COLO829 (cell line): ENCODE results near the gene ACTL8.

ENCODE experiments used
- DNase-seq: peaks from one replicate; pipeline ENCODE4 v3.0.0; 2012; ENCODE audit warnings: low spot score

ACTL8 gene

DNA sequence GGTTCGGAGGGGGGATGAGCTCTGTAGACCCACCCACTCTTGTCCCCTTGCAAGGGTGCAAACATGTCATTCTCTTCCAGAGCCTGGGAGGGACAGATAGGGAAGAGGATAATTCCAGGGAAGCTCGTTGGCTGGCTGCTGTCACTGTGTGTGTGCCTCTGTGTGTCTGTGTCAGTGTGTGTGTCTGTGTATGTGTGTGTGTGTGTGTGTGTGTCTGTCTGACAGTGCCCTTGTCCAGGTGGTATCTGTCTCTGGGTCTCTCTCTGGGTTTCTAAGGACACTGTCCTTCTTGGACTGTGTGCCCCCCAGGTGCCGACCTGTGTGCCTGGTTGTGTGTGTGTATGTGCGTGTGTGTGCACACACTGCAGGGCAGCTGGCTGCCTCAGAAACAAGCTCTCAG, 90.5 kb downstream of the ACTL8 start:
- DNase-seq: no peak

DNA sequence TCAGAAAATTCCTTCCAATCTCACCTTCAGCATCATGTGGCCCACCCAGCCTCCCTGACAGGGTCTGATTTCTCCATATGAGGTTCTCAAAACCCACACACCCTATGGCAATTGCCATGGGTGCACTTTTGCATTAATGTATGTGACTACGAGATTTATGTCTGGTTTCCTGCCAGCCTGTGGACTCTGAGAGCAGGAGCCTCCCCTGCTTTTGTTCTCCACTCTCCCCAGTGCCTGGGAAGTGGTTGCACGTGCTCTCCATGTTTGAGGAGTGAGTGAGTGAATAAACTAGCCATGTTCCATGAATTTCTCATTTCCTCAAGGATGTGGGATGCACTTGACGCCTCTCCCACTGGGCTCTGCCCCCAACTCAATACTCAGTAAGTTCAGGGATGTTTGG, 91.2 kb downstream of the ACTL8 start:
- DNase-seq: no peak

DNA sequence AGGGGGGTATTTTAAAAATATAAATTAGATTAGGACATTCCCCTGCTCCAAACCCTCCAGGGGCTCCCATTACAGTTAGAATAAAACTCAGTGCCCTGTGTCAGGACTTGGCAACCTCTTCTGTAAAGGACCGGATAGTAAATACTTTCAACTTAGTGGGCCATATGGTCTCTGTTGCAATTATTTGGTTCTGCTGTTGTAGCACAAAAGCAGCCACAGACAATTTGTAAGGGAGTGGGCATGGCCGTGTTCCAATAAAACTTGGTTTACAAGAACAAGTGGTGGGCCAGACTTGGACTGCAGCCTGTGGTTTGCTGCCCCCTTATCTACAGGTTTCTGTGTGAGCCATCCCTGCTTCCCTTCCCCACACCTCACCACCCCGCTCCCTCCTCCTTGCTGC, 92.0 kb downstream of the ACTL8 start:
- no peak for DNase-seq

DNA sequence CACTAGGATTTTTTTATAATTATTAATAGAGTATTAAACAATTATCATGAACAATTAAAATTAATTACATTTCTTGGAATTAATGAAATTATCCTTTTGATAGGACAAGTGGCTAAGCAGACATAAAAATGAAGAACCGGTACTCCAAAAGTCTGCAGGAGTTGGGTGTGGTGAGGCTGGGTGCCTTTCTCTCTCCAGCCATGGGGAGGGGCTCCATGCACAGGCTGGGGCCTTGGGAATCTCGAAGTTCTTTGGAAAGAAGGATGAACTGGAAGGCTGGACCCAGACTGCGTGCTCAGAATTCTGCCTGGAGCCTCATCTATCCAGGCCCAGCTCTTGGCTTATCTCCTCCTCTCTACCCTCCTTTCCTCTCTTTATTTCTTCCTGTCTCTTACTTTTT, 94.1 kb downstream of the ACTL8 start:
- DNase-seq: no peak

DNA sequence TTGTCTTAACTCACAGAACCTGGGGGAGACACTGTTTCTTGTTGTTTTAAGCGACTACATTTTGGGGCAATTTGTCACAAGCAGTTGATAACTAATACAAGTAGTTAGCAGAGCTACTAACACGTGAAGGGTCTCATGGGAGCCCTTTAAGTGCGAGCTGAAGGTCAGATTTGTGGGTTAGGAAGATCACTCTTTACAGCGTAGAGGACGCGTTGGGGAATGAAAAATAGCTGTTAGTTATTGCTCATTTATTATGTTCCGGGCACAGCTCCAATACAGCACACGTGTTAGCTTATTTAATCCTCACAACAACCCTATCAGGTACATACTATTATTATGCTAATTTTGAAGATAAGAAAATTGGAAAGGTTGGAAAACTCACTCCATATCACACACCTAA, 95.9 kb downstream of the ACTL8 start:
- DNase-seq: no peak

DNA sequence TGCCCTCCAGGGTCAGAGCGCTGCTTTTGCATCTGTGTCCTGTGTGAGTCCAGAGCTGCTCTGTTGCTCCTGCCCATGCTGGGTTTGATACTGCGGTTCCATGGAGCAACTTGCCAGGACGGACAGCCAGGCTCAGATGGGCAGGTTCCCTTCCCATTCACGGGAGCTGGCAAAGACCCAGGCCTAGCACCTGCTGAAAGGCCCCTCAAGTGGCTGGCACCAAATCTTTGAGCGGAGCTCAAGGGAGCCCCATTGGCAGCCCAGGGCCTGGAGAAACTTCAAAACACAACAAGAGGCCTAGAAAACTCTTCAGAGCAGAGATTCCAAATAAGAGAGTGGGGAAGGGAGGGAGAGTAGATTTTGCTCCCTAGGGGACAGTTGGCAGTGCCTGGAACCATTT, 97.2 kb downstream of the ACTL8 start:
- no peak for DNase-seq

DNA sequence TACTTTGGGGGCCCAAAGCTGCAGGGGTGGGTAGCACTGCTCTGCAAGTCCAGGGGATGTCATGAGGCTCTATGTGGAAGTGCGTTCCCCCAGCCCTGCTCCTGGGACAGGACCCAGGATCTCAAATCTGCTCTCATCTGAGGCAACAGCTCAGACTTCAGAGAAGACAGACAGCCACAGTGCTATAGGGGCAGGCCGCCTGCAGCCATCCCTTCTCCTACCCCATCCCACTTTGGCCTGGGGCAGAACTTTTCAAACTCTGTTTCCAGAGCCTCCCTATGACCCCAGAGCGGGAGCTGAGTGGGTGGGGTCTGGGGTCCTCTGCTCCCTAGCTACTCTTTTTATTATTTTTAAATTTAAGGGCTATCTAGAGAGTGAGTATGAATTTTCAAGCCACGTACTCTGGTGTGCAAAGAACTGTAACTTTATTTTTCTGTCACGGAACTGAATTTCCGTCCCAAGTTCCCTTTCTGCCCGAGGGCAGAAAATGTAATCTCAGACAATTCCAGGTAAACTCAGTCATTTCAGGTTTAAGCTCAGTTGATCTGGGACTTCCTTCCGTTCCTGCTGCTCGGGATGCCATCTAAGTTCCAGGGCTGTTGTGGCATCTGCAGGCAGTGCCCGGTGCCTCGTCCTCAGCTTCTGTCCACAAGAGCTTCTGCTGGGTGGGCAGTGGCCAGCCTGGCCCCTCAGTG, 98.3 kb downstream of the ACTL8 start:
- no peak for DNase-seq

DNA sequence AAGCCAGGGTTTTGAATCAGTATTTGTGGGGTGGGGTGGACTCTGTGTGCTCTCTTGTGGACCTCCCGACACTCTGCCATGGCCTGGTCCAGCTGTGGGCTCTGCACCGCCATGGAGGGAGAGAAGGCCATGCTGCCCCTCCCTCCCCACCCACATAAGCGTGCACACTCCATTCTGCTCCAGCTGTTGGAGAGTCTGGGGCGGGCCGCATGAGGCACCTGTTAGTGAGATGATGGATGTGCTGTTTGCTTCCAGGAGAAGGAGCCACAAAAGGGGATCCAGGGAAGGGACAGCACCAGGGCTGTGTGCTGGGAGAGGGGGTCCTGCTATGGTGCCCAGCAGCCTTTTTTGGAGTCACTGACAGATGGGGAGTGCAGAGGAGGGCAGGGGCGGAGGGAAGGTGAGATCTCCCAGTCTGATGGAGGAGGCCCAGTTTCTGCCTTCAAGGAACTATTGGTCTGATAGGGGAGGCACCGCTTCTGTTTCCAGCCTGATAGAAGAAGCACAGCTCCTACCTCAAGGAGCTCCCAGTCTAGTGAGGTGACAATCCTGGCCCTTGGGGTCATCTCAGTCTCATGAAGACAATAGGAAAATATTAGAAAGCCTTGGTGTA, 101.5 kb downstream of the ACTL8 start:
- no peak for DNase-seq

DNA sequence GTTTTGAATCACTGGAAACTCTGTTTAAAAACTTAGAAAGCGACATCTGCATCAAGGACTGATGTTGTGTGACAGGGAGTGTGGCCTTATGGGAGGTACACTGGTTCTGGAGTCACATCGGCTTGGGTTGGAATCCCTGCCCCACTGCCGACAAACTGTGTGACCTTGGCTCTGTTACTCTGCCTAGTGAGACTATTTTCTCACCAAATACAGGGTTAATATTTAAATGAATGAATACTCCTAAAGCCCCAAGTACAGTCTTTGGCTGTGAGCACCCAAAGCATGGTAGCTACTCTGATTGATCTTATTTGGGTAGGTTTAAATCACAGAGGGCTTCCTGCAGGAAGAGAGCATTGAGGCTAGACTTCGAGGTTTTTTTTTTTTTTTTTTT, 102.0 kb downstream of the ACTL8 start:
- DNase-seq: no peak

DNA sequence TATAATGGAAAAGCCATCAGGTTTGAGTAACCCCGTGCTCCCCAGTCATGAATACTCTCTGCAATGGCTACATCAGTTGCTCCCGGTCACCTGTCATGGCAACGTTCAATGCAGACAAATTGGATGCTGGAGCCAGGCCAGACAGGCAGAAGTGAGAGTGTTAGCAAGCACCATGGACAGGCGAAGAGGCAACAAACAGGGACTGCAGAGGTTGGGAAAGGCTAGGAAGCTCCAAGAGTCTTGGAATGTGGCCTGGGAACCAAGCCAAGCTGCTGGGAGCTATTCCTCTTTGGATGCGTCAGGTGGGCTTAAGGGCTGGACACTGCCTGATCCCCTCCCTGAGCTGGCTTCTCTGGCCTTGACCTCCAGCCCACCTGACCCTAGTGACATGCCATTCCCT, 102.9 kb downstream of the ACTL8 start:
- no peak for DNase-seq

DNA sequence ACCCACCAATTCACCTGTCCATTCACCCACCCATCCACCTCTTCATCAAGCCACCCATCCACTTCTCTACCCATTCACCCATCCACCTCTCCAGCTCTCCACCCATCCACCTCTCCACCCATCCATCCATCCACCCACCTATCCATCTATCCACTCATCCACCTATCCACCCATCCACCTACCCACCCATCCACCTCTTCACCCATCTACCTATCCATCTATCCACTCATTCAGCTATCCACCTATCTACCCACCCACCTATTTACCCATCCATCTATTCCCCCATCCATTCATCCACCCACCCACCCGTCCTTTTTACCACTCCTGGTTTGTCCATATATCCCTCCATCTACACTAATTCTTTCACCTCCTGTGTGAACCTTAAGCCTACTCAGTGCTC, 105.7 kb downstream of the ACTL8 start:
- no peak for DNase-seq

DNA sequence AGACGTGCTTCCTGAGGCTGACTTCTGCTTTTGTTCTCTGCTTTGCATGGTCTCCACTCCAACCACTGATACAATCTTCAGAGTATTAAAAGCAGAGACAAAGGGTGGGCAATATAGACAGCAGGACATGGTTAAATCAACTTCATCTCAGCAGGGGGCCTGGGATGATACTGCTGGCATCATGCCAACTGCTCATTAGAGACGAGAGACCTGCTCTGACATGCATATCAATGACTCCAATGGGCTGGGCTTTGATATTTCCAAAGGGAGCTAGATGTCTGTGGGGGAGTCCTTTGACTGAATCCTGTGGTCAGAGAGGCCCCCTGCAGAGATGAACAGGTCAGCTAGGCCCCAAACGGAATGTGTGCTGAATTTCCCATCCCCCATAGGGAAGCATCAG, 106.6 kb downstream of the ACTL8 start:
- no peak for DNase-seq

DNA sequence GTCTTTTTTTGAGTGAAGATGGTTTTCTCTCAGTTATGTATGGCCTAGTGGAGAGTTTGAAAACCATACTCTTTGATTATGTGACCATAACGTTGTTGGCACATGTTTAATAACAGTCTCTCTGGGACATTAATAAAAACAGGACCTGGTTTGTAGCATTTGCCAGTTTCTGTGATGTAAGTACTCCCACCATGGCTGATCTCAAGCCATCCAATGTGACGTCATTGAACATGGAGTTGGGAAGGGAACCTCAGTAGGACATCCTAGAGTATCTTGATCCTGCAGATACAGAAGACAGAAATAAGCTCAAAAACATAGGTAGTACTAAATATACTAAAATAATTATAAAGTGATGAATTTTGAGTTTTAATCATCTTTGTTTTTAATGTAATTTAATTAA, 107.0 kb downstream of the ACTL8 start:
- no peak for DNase-seq

DNA sequence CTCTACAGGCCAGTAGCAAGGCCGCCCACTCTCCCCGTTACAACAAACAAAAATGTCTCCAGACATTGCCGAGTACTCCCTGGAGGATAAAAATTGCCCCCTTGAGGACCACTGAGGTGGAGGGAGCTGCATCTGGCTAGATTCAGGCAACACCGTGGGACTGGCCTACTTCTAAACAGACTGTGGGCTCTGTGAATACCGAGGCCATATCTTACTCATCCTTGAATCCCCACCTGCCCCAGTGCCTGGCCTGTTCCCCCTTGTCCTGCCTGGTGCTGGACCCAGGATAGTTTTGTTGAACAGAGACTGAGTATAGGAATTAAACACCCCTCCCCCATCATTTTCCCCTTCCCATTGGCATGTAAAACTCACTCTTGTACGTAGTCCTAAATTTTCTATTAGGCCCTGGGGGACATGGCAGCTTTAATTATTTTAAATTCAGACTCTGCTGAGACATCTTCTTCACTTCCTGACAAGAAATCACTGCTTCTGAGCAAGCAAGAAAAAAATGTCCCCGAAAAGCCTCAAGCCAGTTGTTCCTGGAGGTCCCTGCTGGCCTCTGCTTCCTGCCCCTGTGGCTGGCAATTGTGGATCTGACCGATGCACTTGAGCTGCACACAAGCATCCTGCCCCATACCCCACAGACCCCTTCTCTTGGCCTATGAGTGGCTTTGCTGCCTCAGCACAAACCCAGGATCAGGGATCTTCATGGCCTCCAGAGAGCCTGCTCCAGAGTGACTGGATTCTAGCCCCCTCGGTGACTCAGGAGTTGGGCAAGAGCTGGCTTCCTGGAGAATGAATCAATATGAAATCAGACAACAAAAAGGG, 111.0 kb downstream of the ACTL8 start:
- no peak for DNase-seq

DNA sequence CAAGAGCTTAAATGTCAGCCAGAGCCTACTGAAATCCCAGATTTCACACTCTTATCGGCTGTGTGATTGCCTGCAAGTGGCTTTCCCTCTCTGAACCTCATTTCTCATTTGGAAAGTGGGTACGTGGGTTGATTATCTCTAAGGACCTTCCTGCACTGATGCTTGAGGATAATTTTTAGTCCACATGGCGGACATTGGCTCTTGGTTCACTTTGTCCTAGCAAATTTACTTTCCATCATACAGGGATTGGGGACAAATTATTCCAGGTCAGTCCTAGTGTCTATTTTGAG, 111.6 kb downstream of the ACTL8 start:
- DNase-seq: no peak

DNA sequence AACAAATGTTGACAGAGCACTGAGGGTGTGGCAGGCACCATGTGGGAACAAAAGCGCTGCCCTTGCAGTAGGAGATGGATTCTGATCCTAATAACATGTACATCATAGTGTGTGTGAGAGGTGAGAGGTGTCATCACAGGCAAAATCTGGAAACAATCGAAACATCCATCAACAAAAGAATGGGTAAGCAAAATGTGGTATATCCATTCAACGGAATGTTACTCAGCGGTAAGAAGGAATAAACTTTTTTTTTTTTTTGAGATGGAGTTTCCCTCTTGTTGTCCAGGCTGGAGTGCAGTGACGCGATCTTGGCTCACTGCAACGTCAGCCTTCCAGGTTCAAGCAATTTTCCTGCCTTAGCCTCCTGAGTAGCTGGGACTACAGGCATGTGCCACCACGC, 112.3 kb downstream of the ACTL8 start:
- DNase-seq: no peak

DNA sequence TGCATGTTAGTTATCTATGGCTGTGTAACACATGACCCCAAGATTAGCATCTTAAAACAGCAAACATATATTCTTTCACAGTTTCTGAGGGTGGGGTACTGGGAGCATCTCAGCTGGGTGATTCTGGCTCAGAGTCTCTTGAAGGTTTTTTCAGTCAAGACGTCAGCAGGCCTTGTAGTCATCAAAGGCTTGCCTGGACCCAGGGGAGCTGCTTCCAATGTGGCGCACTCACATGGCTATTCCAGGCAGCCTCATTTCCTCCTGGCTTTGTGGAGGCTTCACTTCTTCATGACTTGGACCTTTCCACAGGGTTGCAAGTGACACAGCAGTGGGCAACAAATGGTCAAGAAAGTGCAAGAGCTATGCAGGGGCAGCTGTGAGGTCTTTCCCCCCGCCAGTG, 114.7 kb downstream of the ACTL8 start:
- no peak for DNase-seq

DNA sequence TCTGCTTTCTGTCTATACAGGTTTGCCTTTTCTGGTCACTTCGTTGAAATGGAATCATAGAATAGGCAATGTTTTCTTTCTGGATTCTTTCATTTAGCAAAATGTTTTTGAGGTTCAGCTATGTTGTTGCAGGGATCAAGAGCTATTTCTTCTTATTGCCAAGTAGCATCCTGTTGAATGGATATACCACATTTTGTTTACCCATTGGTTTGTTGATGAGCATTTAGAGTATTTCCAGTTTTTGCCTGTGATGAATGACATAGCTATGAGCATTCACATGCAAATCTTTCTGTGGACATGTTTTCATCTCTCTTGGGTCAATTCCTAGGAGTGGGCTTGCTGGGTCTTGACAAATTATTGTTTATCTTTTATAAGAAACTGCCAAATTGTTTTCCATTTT, 115.5 kb downstream of the ACTL8 start:
- no peak for DNase-seq

DNA sequence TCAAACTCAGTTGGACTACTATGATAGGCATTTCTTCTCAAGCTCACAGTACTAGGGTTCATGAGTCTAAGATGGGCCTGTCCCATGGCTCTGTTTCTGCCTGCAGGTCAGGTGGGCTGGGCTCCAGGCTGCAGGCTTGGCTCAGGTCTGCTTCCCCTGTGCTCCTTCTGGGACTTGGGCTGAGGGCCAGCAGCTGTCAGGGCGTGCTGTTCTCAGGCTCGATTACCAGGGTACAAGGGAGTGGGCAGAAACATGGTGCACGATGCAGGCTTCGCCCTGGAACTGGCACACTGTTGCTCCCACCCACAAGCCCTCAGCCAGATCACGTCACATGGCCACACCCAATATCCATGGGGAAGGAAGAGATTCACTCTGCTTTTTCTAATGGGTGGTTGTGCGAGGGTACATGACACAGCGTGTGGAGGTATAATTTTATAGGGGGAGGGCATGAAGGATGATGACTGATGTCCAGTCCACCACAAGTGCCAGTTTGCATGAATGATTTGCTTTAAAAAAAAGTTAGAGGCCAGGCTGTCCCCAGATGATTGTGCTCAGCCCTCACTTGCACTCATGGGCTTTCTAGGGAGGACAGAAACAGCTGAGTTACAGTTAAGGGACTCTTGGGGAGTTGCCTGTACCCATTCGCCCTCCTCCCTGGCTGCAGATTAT, 118.0 kb downstream of the ACTL8 start:
- no peak for DNase-seq

DNA sequence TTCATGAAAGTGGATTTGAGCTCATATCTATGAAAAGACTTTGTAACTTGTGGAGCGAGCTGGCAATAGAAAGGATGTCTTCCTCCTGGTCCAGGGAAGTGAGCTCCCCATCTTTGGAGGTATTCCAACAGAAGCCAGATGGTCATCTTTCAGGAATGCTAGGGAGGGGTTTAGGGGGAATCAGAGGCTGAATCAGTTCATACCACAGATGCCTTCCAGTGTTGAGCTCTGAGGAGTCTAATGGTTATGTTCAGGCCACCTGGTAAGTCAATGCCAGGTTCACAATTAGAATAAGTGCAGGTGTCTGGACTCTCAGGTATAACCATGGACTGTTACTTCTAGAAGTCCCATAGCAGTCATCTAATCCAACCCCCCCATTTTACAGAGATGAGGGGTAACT, 119.1 kb downstream of the ACTL8 start:
- DNase-seq: no peak

DNA sequence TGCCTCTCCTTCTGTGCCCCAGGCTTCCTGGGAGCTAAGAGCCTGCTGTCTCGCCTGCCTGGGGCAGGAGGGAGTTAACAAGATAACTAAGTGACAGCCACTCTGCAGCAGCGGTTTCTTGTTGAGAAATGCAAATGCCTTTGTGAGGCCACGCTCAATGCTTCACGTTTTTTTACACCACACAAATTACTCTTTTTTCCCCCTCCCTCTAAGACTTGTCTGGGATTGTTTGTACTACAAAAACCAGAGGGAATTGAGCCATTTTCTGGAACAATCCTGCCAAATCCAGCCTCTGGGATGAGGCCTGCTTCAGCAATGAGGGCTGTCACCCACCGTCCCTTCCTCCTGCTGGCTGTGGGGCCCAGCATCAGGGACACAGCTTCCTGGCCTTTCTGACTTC, 119.6 kb downstream of the ACTL8 start:
- no peak for DNase-seq

DNA sequence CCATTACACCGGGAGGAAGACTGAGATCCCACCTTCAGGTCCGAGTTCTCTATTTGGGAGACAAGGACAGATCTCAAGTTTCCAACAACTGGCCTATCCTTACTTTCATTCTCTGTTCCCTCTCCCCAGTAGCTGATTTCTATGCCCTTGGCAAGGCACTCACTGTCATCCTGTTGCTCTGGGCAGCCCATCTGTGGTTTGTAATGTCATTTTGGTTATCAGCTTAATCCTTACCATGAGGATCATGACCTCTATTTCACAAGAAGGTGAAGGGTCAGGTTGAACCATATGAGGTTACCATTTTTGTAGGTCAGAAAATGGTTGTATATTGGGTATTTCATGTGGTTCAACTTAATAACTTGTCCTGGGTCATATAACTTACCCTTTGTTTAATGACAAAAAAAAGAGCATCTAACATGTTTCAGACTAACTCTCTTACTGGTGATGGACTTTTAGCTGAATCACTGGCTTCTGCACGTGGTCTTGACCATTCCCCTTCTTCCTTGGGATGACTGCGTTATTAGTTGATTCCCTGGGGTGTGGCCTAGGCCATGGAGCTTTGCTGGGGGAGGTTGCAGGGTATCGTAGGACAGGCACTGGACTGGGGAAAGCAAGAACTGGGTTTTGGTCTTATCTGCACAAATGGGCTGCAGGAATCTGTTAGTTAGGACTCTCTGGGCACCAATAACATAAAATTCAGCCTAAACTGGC, 120.2 kb downstream of the ACTL8 start:
- no peak for DNase-seq

DNA sequence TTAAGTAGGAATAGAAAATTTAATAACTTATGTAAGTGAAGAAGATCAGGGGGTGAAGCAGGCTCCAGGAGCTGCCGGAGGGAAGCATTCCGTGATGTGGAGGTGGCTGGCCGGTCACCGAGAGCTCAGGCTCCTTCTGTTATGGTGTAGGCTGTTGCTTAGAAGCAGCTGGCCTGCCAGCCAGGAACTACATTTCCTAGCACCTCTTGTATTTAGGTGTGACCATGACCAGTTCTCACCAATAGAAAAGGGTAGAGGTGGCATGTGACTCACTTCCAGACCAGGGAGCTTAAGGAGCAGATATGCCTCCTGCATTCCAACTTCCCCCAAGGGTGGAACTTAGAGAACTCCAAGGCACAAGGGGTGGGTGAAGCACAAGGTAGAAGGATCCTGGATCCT, 120.7 kb downstream of the ACTL8 start:
- DNase-seq: no peak
